H1 (cell line): Measurements from ENCODE around the gene FASTK. TPM values are rescaled to one million over a fixed set of nuclear protein-coding genes. Genes with fewer than 3 reads are reported as not detected.
"Not testable (repeated sequence)": the region's sequence is repeated elsewhere in the genome, so short reads cannot be mapped to it uniquely, and the experiment has no call there.

Experiments
- CTCF ChIA-PET: fragments of 300-600 bp; sonication (Branson Sonifier 250); formaldehyde crosslinking; loops from one replicate; lab custom pipeline; 2021; ENCODE audit not compliant: partially characterized antibody; lab: Charles Lee
- POLR2A ChIA-PET: fragments of 300-600 bp; sonication (Branson Sonifier 250); formaldehyde crosslinking; loops from one replicate; lab custom pipeline; 2021; ENCODE audit warnings: inconsistent platforms; ENCODE audit not compliant: partially characterized antibody; lab: Charles Lee
- DNase-seq, 2 experiments: peaks; one replicate each; pipeline versions ENCODE4 v3.0.0 to v3.0.0-alpha.2; 2010 to 2022; ENCODE audit warnings: low spot score in 2 of 2, low read depth in 1 of 2, mixed read lengths in 1 of 2
- FAIRE-seq: peaks from 2 replicates; lab custom pipeline; 2011; peaks lifted over from hg19 to GRCh38; lab: Jason Lieb, UNC
- H2AFZ ChIP-seq: 2 replicates; pipeline ENCODE4 v1.8.1; 2012; ENCODE audit warnings: low read length, inconsistent platforms
- H2AK5ac ChIP-seq: 2 replicates; pipeline ENCODE4 v1.6.1; 2013; ENCODE audit warnings: low read depth, low read length
- H2BK120ac ChIP-seq: replicated peaks from 2 replicates; pipeline ENCODE3; 2013; ENCODE audit warnings: low read depth, low read length, inconsistent platforms
- H2BK12ac ChIP-seq: 2 replicates; pipeline ENCODE4 v1.6.1; 2013; ENCODE audit warnings: low read depth, low read length
- H2BK15ac ChIP-seq: 2 replicates; pipeline ENCODE4 v1.6.1; 2013; ENCODE audit warnings: low read length
- H2BK20ac ChIP-seq: 2 replicates; pipeline ENCODE4 v1.6.1; 2013; ENCODE audit warnings: low read length
- H2BK5ac ChIP-seq: 2 replicates; pipeline ENCODE4 v1.6.1; 2013; ENCODE audit warnings: low read depth, low read length
- H3K14ac ChIP-seq: 2 replicates; pipeline ENCODE4 v1.6.1; 2013; ENCODE audit warnings: inconsistent platforms; ENCODE audit not compliant: insufficient read length
- H3K18ac ChIP-seq: 2 replicates; pipeline ENCODE4 v1.6.1; 2013; ENCODE audit warnings: low read length; ENCODE audit errors: extremely low read depth
- H3K23ac ChIP-seq: 2 replicates; pipeline ENCODE4 v1.6.1; 2013; ENCODE audit warnings: inconsistent platforms; ENCODE audit not compliant: insufficient read length
- H3K23me2 ChIP-seq: 2 replicates; pipeline ENCODE4 v1.6.1; 2013; ENCODE audit warnings: low read depth, low read length
- H3K27ac ChIP-seq: 2 replicates; pipeline ENCODE4 v1.6.1; 2011; ENCODE audit warnings: low read depth, low read length, inconsistent platforms
- H3K27me3 ChIP-seq, 4 experiments: replicated peaks in 1 of 4; 1 replicate in 1 of 4; 2 replicates in 3 of 4; pipeline versions ENCODE4 v1.6.1 to v1.8.1; 2011 to 2013; ENCODE audit warnings: low read length in 3 of 4, mild to moderate bottlenecking in 3 of 4, inconsistent platforms in 2 of 4, mixed read lengths in 2 of 4, moderate library complexity in 1 of 4; ENCODE audit not compliant: control insufficient read depth in 3 of 4, insufficient read depth in 3 of 4; ENCODE audit errors: extremely low read depth in 1 of 4
- H3K36me3 ChIP-seq, 4 experiments: 2 replicates each; pipeline versions ENCODE4 v1.6.1 to v1.8.1; 2011 to 2013; ENCODE audit warnings: mild to moderate bottlenecking in 4 of 4, low read length in 3 of 4, moderate library complexity in 2 of 4, control low read depth in 1 of 4, inconsistent platforms in 1 of 4; ENCODE audit not compliant: insufficient read depth in 4 of 4, control insufficient read depth in 2 of 4
- H3K4ac ChIP-seq: replicated peaks from 2 replicates; pipeline ENCODE3; 2013; ENCODE audit warnings: low read length, low read depth, mixed read lengths, inconsistent platforms; ENCODE audit not compliant: insufficient read length
- H3K4me1 ChIP-seq, 4 experiments: replicated peaks in 1 of 4; 1 replicate in 1 of 4; 2 replicates in 3 of 4; pipeline versions ENCODE4 v1.6.1 to v1.8.1; 2011 to 2013; ENCODE audit warnings: low read length in 3 of 4, inconsistent platforms in 2 of 4, mixed read lengths in 1 of 4; ENCODE audit not compliant: insufficient read depth in 4 of 4, control insufficient read depth in 3 of 4
- H3K4me2 ChIP-seq, 2 experiments: 2 replicates each; pipeline versions ENCODE4 v1.6.1 to v1.8.1; 2011 to 2013; ENCODE audit warnings: low read depth in 2 of 2, low read length in 2 of 2, control low read depth in 1 of 2, inconsistent platforms in 1 of 2, mild to moderate bottlenecking in 1 of 2; ENCODE audit not compliant: insufficient read depth in 1 of 2
- H3K4me3 ChIP-seq, 4 experiments: fragments of 200-600, 300-600 bp in 1 of 4; sonication (generic), shearing (Covaris generic), sonication (Bioruptor Twin) in 1 of 4; 2 replicates each; pipeline versions ENCODE4 v1.5.1 to v1.8.1; 2011 to 2016; ENCODE audit warnings: low read length in 4 of 4, low read depth in 3 of 4, control low read depth in 2 of 4, inconsistent platforms in 2 of 4, mild to moderate bottlenecking in 2 of 4, mixed read lengths in 1 of 4, moderate library complexity in 1 of 4; ENCODE audit not compliant: insufficient read depth in 2 of 4; ENCODE audit errors: extremely low read depth in 1 of 4
- H3K56ac ChIP-seq: replicated peaks from 2 replicates; pipeline ENCODE3; 2013; ENCODE audit warnings: low read depth, mild to moderate bottlenecking, mixed read lengths, low read length, inconsistent platforms; ENCODE audit not compliant: insufficient read length
- H3K79me1 ChIP-seq: 2 replicates; pipeline ENCODE4 v1.6.1; 2013; ENCODE audit warnings: low read depth, low read length, control low read depth
- H3K79me2 ChIP-seq, 2 experiments: 2 replicates each; pipeline versions ENCODE4 v1.6.1 to v1.8.1; 2012 to 2013; ENCODE audit warnings: low read length in 2 of 2, mild to moderate bottlenecking in 2 of 2, inconsistent platforms in 1 of 2; ENCODE audit not compliant: insufficient read depth in 2 of 2, control insufficient read depth in 1 of 2
- H3K9ac ChIP-seq, 4 experiments: replicated peaks in 1 of 4; 1 replicate in 1 of 4; 2 replicates in 3 of 4; pipeline versions ENCODE4 v1.6.1 to v1.8.1; 2011 to 2013; ENCODE audit warnings: low read depth in 3 of 4, low read length in 3 of 4, control low read depth in 2 of 4, mild to moderate bottlenecking in 2 of 4, moderate library complexity in 2 of 4, inconsistent platforms in 1 of 4; ENCODE audit errors: extremely low read depth in 1 of 4
- H3K9me3 ChIP-seq, 2 experiments: 2 replicates each; pipeline versions ENCODE4 v1.6.1 to v1.8.1; 2012 to 2013; ENCODE audit warnings: mild to moderate bottlenecking in 2 of 2, moderate library complexity in 2 of 2, control low read depth in 1 of 2, inconsistent platforms in 1 of 2, low read depth in 1 of 2, low read length in 1 of 2, mixed read lengths in 1 of 2; ENCODE audit not compliant: insufficient read depth in 2 of 2
- H4K20me1 ChIP-seq, 2 experiments: replicated peaks in 1 of 2; 2 replicates each; pipeline versions ENCODE3 to v1.8.1; 2011 to 2013; ENCODE audit warnings: inconsistent platforms in 2 of 2, low read length in 2 of 2, mild to moderate bottlenecking in 1 of 2; ENCODE audit not compliant: insufficient read depth in 2 of 2, control insufficient read depth in 1 of 2
- H4K5ac ChIP-seq: 2 replicates; pipeline ENCODE4 v1.6.1; 2013; ENCODE audit warnings: low read length, low read depth, mixed read lengths, inconsistent platforms; ENCODE audit not compliant: insufficient read length
- H4K8ac ChIP-seq: 2 replicates; pipeline ENCODE4 v1.8.0; 2013; ENCODE audit warnings: mild to moderate bottlenecking, moderate library complexity, low read length, inconsistent platforms; ENCODE audit not compliant: insufficient read depth; ENCODE audit errors: extremely low read depth
- H4K91ac ChIP-seq: replicated peaks from 2 replicates; pipeline ENCODE3; 2013; ENCODE audit warnings: low read length, mixed read lengths, inconsistent platforms; ENCODE audit not compliant: insufficient read length
- WGBS, 2 experiments: shearing (Covaris generic) in 1 of 2; methylation state at CpG; one replicate each; pipeline versions ENCODE4 v1.1.6 to v1.1.7; 2013 to 2015; ENCODE audit warnings: low lambda C conversion rate in 2 of 2, mixed read lengths in 2 of 2, inconsistent platforms in 1 of 2, low coverage in 1 of 2, missing lambda C conversion rate in 1 of 2; ENCODE audit not compliant: insufficient replicate concordance in 2 of 2, insufficient coverage in 1 of 2, insufficient read length in 1 of 2; ENCODE audit errors: extremely low coverage in 1 of 2, missing lambda C conversion rate in 1 of 2; 5-methylcytosine and 5-hydroxymethylcytosine counted together
- polyA plus RNA-seq, 7 experiments: library from polyadenylated mRNA; depleted of rRNA in 3 of 7; stranded (reverse) in 5 of 7; unstranded in 2 of 7; fragments of >200 nt in 5 of 7; fragments of 200-250 nt in 2 of 7; gene quantifications; 1 replicate in 5 of 7; 2 replicates in 1 of 7; 4 replicates in 1 of 7; pipeline versions ENCODE4 v1.2.1 to v1.2.3, GENCODE V29; 2011 to 2013; ENCODE audit warnings: missing spikeins in 2 of 7, mixed read lengths in 2 of 7
- total RNA-seq: library from RNA; stranded (reverse); fragmentation: NEBNext Ultra II Directional; extraction: Animal tissue kit (Norgen Biotek cat#: 25700); gene quantifications from 2 replicates; pipeline ENCODE4 v1.2.1, GENCODE V29; 2021

The FASTK gene
- total and polyA plus RNA-seq, 2 of the 8 experiments (the other 6 are each of a cell fraction or from before 2014, with no cell fraction given), result 39.4 to 84.0 TPM

DNA sequence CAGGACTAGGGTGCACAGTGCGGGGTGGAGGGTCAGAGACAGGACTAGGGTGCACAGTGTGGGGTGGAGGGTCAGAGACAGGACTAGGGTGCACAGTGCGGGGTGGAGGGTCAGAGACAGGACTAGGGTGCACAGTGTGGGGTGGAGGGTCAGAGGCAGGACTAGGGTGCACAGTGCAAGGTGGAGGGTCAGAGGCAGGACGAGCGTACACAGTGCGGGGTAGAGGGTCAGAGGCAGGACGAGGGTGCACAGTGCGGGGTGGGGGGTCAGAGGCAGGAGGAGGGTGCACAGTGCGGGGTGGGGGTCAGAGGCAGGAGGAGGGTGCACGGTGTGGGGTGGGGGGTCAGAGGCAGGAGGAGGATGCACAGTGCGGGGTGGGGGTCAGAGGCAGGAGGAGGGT is 37.2 kb downstream of the FASTK start:
- H2BK15ac ChIP-seq, H4K5ac ChIP-seq, H2BK12ac ChIP-seq, H3K4me1 ChIP-seq, H2BK120ac ChIP-seq, H4K20me1 ChIP-seq, H3K4me2 ChIP-seq, CTCF ChIA-PET, H4K8ac ChIP-seq, H3K23ac ChIP-seq, H2BK5ac ChIP-seq, H2BK20ac ChIP-seq, H3K79me2 ChIP-seq, H3K14ac ChIP-seq, H3K27me3 ChIP-seq, H3K79me1 ChIP-seq, H4K91ac ChIP-seq, H3K56ac ChIP-seq, H3K9ac ChIP-seq, FAIRE-seq, H3K18ac ChIP-seq, DNase-seq, H3K36me3 ChIP-seq, H2AK5ac ChIP-seq, H3K27ac ChIP-seq, H3K9me3 ChIP-seq, H3K4ac ChIP-seq, H2AFZ ChIP-seq, H3K4me3 ChIP-seq, H3K23me2 ChIP-seq: not testable (repeated sequence)
- 83% methylated on average over 7 of the region's 10 CpGs; no CpG with 5 or more reads in 1 of the 2 experiments for WGBS, 2 experiments
- POLR2A ChIA-PET, result interaction anchor here (1.2 kb wide), 1 partner anchor 29 kb away, joined by 3 read pairs; no protein-coding TSS in a partner anchor
